HG03159 (cell line): ENCODE data around the gene PPM1H.
"Not testable (repeated sequence)": the region's sequence is repeated elsewhere in the genome, so short reads cannot be mapped to it uniquely, and the experiment has no call there.

Source experiments
- ATAC-seq: cut with Tn5 transposase; IDR thresholded peaks from one replicate; pipeline ENCODE4 v1.9.1; 2021; ENCODE audit warnings: mild to moderate bottlenecking, moderate library complexity; ENCODE audit not compliant: unreplicated experiment

Gene PPM1H

DNA sequence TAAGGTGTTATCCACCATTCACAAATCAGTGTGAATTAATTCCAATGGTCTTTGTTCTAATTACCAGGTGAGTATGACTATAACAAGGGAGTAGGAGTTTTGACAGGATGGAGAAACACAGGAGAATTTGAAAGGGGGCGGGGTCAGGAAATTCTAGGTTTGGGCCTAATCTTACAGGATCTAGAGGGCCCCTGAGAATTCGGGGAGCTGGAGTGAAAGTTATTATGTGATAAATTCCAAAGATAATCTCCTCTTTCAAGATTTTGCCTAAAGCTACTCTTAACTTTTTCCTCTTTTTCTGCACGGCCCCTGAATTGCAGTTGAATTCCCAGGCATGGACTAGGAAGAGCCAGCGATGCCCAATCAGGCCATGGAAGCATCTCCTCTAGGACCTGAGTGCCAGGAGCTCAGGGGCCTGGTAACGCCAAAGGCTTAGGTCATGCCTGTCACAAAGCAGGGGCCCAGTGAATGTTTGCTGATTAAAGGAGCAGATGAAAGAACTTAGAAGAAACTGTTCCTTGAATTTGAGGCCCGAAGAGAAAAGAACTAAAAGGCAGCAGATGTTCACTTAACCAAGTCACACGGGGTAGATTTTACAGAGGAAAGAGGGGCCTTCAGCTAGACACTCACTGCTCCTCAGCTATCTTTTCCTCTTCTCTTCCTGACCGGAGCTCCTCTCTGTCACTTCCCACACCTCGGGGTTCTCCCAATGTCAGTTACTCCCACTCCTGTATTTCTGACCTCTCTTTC is 195.5 kb downstream of the PPM1H start:
- no peak for ATAC-seq

DNA sequence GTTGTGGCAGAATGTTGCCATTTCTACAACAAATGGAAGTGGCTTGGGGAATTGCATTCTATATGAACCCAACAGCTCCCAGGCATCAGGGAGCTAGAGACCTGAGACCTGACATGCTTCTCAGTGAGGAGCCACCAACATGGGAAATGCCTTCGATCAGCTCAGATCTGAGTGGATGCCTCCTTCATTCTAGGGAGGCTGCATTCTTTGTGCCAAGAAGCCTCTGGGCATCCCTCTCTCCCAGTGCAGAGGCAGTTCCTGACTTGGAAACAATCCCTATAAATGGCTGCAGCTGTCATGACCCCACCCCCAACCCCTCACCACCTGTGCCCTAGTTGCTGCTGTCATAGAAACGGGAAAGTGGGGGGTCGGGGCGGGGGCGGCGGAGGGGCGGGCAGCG is 196.3 kb downstream of the PPM1H start:
- no peak for ATAC-seq

DNA sequence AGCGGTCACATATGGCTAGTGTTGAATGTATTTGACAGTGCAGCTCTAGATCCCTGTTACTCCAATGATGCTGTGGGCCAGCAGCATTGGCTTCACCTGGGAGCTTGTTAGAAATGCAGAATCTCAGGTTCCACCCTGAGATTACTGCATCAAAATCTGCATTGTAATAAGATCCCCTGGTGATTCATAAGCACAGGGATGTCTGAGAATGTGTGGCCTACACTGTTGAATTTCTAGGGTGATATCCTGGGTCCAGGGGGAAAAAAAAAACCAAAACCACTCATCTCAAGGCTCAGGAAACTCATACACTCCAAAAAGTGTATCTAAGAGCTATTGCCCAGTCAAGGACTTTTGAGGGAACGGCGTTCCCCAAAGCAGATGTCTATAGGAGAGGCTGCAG is 196.8 kb downstream of the PPM1H start:
- no peak for ATAC-seq

DNA sequence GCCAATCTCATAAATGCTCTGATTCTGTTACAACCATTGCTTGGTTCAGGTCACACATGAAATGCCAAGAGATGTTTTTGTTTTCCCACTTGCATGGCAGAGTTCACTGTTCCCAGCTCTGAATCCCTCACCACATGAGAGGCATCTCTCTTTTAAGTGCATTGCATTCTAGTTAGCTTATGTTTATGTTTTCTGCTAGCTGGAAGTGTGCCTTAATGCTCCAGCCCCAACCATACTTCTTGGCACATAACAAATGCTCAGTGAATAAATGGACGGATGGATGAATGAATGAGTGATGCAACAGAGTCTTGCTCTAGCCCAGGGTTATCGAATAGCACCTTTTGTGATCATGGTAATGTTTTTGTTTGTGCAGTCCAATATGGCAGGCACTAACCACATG is 197.3 kb downstream of the PPM1H start:
- no peak for ATAC-seq

DNA sequence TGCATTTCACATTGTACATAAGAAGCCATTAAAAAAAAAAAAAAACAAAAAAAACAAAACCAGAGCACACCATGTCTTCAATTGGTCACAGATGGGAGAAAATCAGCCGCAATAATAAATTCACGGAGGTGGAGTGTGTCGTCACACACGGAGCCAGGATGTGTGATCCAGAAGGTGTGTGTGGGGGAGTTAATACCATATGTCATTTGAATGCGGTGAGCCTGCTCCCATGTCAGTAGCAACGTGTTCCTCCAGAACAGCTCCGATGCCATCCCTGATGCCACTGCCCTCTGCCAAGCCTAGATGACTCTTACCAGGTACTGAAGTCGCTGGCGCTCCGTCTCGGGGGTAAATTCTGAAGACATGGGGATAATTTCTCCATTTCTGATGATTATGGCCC is 197.8 kb downstream of the PPM1H start:
- no peak for ATAC-seq

DNA sequence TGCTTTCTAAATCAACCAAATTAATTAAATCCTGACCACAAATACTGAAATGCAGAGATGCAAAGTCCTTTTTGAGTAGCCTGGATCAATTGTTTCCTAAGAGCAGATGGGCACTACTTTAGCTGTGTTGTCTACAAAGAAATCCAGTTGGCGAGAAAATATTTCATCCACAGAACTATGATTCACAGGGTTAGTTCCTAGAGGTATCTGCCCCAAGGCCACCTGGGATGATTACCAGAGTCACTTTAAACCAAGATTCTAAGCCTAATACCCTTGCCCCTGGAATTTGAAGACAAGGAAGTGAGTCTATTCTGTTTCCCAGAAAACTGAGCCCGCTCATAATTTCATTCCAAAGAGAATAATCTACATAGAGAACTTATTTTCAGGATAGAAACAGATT is 198.4 kb downstream of the PPM1H start:
- ATAC-seq, result no peak

DNA sequence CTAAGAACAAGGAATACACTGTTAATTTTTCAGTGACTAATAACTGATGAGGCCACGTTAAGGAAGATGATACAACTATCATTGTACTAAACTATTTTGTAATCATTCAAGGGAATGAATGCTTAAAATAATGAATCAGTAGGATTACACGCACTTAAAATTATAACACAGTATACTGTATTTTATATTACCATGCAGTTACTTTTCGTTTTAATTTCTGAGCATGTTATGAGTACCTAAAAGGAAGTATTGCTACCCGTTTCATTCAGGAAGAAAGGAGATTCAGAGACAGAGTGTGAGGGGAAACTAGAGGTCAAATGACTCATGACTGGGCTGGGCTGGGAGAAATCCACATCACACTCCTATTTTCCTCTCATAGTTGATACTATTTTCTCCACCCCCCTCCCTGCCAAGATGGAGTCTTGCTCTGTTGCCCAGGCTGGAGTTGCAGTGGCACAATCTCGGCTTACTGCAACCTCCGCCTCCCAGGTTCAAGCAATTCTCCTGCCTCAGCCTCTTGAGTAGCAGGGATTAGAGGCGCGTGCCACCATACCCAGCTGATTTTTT is 202.0 kb downstream of the PPM1H start:
- no peak for ATAC-seq

DNA sequence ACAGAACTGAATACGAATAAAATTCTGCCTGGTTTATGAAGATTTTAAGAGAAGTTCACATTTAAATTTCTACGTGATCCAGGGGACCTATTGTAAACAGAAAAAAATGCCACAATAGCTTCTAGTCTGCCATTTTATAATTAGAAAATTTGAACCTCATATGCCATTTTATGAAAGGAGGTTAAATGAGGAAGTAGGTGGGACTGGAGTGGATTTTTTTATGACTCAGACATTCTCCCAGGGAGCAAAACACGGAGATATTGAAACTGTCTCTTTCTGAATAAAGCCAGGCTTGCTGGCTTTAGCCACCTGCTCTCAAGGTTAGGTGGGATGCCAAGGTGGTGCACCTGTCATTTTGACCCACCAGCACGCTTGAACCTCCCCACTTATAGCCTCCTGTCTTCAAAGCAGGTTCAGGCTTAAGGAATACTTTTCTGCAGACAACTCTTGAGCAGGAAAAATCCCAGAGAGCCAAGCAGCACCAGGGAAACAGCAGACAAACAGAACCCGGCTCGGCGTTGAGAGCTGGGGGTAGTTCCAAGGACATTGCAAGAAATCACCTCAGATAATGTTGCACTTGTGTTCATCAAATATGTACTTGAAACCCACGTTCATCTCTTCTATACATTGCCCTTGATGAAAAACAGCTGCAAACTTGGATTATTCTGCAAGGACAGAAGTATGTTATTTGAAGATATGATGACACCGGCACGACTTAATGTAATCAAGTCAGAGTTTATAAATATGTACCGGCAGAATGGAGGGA is 203.7 kb downstream of the PPM1H start:
- no peak for ATAC-seq

DNA sequence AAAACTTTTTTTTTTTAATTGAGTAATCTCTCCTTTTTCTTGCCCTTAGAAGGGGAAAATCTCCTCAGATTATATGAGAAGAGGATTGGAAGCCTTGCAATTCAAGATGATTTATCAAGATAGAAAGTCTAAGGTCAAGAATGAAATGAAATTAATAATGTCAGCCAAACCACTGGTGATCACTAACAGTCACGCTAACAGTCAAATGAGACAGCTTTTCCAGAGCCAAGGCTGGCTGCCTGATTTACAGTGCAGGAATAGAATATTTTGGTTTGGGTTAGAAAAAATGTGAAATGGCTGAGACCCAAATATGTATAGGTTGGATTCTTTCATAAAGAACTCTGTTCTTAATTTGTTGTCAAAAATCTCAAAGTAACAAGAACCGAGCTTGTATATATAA is 204.3 kb downstream of the PPM1H start:
- ATAC-seq, result no peak

DNA sequence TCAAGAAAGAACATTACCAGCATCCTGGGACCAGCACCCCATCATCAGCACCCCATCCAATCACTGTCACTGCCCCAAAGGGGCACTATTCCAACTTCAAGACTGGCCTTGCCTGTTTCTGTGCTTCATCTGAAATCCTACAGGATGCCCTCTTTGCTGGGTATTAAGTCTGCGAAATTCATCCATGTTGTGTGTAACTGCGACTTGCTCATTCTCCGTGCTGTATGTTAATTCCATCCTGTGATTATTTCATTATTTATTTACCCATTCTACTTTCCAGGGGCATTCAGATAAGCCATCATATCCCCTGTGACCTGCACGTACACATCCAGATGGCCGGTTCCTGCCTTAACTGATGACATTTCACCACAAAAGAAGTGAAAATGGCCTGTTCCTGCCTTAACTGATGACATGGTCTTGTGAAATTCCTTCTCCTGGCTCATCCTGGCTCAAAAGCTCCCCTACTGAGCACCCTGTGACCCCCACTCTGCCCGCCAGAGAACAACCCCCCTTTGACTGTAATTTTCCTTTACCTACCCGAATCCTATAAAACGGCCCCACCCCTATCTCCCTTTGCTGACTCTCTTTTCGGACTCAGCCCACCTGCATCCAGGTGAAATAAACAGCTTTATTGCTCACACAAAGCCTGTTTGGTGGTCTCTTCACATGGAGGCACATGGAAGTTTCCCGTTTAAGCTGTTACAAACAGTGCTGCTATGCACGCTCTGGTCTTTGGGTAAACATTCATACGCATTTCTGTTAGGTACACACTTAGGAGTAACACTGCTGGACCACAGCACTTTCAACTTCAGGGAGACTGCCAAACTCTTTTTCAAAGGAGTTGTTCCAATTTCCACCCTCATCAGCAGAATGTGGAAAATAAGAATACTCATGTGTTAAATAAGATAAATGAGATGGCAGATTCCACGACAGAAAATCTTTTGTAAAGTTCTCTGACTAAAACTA is 205.1 kb downstream of the PPM1H start:
- not testable (repeated sequence) for ATAC-seq

DNA sequence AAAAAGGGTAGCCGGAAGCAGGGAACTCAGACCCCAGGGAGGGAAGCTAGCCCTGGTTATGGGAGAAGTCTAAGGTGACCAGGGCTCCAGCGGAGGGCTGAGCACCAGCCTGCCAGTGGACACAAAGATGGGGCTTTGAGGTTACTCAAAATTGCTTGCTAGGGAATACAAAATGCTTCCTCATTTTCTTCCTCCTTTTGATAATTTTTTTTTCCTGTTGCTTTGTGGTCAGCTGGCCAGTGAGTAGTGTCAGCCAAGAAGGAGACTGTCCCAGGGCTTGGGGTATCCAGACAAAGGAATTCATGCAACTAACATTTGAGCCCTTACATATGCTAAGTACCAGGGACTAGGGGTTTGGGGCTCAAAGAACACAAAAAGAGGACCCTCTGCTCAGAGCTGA is 206.2 kb downstream of the PPM1H start:
- ATAC-seq, result no peak

DNA sequence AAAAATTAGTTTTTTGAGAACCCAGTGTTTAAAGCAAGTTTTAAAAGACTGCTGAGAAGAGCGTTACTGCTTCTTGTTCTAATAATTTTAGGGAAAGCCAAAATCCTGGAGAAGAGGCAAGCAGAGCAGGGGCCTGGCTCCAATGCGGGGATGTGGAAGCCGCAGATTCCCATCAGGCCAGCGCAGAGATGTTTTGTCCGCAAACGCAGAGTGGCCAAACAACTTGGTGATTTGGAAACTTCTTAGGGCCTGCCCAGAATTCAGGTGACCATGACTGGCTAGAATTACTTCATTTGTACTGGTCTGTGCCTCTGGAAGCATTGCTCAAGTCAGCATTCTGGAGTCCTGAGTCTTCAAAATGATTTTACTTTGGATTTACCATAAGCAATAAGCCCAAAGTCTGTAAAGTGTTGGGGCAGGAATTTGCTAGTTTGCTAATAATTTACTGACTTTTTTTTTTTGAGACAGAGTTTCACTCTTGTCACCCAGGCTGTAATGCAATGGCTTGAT is 208.4 kb downstream of the PPM1H start:
- ATAC-seq, result no peak

DNA sequence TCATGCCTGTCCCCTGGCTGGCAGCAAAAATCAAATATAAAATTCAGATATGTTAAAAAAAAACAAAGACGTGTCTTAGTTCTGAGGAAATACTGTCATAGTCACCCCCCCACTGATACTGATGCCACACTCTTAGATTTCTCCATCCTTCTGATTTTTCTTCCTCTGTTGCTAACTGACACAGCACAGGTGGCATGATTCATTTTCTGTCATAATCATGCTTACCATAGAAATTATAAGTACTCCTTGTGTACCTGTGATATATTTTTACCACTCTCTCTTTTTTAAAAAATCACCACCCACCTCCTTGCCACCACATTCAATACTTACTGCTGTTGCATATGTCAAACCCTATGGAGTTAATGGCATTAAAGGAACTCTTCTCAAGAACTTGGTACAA is 209.2 kb downstream of the PPM1H start:
- ATAC-seq, result no peak

DNA sequence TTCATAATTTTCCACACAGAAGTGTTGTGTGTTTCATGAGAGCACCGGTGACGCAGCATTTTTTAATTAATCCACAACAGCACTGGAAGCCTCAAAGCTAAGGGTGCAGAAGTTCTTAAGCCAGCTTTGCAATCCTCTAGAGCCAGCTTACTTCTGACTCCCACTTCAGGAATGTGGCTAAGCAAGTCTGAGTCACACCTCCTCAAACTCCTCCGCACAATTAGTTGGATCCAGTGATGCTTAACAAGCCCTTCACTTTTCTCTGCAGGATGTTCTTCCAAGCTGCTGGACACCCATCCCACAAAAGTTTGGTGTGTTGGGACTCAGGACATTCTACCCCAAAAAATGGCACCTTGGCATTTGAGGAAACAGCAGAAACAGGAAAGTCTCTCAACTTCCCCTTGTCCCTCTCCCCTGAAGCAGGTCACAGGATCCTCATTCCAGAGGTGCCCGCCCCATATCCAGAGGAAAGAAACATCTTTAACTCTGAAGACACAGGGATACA is 210.0 kb downstream of the PPM1H start:
- ATAC-seq, result no peak

DNA sequence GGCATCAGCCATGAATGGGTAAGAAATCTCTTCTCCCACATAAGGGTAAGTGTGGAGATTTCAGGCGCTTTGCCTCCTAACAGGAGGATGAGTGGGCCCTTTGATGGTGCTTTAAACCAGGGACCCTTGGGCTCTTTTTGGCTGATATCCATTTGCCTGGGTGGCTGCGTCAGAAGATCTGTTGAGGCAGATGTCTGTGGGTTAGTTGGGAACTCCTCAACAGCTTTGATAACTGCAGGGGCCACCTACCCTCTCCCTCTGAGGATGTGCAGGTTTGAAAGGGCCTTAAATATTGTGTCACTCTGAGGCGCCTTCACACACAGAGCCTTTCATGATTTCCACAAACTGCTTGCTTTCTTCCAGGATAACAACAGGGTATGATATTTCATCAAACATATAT is 210.7 kb downstream of the PPM1H start:
- ATAC-seq, result no peak

DNA sequence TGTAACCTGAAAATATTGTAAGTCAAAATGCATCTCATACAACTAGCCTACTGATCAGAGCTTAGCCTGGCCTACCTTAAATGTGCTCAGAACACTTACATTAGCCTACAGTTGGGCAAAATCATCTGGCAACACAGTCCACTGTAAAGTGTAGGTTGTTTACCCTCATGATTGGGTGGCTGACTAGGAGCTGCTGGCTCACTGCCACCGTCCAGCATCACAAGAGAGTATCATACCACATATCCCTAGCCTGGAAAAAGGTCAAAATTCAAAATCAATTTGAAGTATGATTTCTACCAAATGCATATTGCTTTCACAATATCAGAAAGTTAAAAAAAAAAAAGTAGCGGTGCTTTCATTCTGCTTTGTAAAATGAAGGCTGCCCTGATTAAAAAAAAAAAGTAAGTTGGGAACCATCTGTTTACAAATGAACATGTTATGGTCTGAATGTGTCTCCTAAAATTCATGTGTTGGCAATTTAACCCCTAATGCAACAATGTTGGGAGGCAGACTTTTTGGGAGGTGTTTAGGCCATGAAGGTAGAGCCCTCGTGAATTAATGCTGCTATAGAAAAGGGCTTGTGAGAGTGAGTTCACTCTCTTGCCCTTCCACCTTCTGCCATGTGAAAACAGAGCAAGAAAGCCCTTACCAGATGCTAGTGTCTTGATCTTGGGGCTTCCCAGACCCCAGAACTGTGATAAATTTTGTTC is 211.8 kb downstream of the PPM1H start:
- ATAC-seq, result no peak

DNA sequence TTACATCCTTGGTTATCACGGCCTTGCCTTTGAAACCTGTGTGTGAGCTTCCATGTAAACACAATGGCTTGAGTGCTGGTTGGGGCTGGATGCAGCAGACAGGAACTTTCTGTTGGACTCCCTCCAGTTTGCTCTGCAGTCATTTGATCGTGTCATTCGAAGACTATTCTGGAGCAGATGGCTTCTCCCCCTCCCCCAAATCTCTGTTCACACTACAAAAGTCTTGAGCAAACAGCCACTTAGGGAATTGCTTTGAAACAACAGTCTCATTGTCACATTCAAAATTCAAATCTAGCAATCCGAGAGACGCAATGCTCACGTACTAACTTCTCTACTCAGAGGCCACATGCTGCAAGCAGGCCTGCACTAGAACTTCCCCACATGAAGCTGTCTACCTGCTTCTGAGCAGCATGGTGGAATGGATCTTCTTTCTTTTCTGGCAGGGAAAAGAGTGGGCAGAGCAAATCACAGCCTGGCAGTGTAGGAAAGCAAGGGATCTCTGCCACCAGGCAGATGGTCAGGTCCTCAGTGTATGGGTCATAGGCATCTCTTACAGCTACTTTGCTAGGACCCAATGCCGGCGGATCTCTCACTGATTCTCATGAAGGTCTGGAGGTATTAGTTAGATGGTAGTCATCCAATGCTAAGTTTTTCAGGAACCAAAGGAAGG is 214.2 kb downstream of the PPM1H start:
- ATAC-seq, result no peak

DNA sequence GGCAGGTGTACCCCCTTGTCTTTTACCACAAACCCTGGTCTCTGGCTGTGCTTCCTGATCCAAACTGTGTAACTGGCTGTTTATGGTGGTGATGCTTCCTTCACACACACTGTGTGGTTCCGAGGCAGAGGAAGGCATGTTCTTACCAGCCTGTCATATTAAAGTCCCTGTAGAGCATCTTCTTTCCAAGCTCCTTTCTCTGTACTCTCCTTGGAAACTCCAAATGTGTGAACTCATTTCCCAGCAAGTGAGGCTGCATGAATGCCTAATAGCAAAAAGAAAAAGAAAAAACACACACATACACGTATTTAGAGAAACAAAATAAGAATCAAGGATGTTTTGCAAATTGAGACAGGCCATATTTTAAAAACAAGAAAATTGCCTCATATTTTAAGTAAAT is 214.9 kb downstream of the PPM1H start:
- ATAC-seq, result no peak

DNA sequence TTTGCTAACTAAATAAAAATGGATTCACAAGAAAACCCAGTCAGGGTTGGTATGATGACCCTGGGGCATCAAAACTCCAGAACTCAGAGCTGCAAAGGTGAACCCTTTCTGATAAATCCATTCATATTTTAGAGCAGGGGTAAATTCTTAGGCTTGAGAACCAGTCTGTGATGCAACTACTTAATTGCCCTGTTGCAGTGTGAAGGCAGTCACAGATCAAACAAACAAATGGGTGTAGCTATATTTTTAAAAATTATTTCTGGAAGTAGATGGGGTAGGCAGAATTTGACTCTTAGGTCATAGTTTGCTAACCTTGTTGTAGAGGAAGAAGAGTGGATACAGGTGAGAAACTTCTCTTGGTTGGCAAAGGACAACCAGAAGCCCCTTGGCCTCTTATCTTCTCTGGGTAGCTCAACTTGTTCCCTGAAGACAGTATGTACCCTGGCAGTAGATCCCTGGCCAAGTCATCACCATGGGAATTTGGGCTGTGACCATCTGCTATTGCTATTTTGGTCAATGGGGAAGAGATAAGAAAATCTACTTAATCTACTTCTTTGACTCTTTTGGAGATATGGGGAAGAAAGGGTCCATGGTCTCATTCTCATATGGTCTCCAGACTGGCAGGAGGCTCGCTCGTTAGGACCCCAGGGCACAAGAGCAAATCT is 216.1 kb downstream of the PPM1H start:
- no peak for ATAC-seq
